Activated T-helper 2 cell treated with anti-CD3 and anti-CD28 coated beads, Interferon-gamma antibody, Interleukin-2, Interleukin-4, amounts not matched to agents 10 μg/mL and 5 μg/mL and 100 μg/mL, durations not matched to agents 14 hours and 24 hours and 36 hours (primary cell): ENCODE measurements around the gene RFX2. TPM values are rescaled to one million over a fixed set of nuclear protein-coding genes. Genes with fewer than 3 reads are reported as not detected.
"Not testable (repeated sequence)": the region's sequence is repeated elsewhere in the genome, so short reads cannot be mapped to it uniquely, and the experiment has no call there.

Experiments used
- DNase-seq: peaks from one replicate; pipeline ENCODE4 v3.0.0; 2021; ENCODE audit warnings: low spot score
- H3K27ac Mint-ChIP-seq: one replicate; pipeline ENCODE4 v1.8.0; 2021; ENCODE audit warnings: mixed read lengths
- H3K27me3 Mint-ChIP-seq: one replicate; pipeline ENCODE4 v1.8.0; 2021; ENCODE audit warnings: low read depth, mixed read lengths
- H3K36me3 Mint-ChIP-seq: one replicate; pipeline ENCODE4 v1.8.0; 2021; ENCODE audit warnings: low read depth, mixed read lengths
- H3K4me1 Mint-ChIP-seq: one replicate; pipeline ENCODE4 v1.8.0; 2021; ENCODE audit warnings: low read depth, mixed read lengths
- H3K4me3 Mint-ChIP-seq: one replicate; pipeline ENCODE4 v1.8.0; 2021; ENCODE audit warnings: low read depth, mild to moderate bottlenecking, moderate library complexity, mixed read lengths
- H3K9me3 Mint-ChIP-seq: one replicate; pipeline ENCODE4 v1.8.0; 2021; ENCODE audit warnings: mixed read lengths
- intact Hi-C: fragments of 100-400 bp; cut with micrococcal nuclease; formaldehyde crosslinking; loops from one replicate; pipeline ENCODE4 v1.15.1; 2023
- total RNA-seq: library from RNA; stranded (reverse); gene quantifications from 2 replicates; pipeline ENCODE4 v1.2.3, GENCODE V29; 2022

Gene RFX2
- total RNA-seq, 1 donor from 2014 or later = 8.7 TPM

- Mint-ChIP-seq H3K27me3 (no peaks in the 10 kb centered on the region), H3K4me3 (no peak overlapping the region), H3K4me1 (peaks cover 7% of the 10 kb centered on the region), H3K27ac (peak overlapping the region; percentile 51), H3K9me3 (no peaks in the 10 kb centered on the region), H3K36me3 (no peaks in the 10 kb centered on the region)
- DNase-seq = no peak
- intact Hi-C loops = loop anchor here (1.0 kb wide), 1 partner anchor 9 kb away; no protein-coding TSS in a partner anchor
Measured at GRCh38 chr19:6030214-6030507, 80.1 kb downstream of the RFX2 start.

DNA sequence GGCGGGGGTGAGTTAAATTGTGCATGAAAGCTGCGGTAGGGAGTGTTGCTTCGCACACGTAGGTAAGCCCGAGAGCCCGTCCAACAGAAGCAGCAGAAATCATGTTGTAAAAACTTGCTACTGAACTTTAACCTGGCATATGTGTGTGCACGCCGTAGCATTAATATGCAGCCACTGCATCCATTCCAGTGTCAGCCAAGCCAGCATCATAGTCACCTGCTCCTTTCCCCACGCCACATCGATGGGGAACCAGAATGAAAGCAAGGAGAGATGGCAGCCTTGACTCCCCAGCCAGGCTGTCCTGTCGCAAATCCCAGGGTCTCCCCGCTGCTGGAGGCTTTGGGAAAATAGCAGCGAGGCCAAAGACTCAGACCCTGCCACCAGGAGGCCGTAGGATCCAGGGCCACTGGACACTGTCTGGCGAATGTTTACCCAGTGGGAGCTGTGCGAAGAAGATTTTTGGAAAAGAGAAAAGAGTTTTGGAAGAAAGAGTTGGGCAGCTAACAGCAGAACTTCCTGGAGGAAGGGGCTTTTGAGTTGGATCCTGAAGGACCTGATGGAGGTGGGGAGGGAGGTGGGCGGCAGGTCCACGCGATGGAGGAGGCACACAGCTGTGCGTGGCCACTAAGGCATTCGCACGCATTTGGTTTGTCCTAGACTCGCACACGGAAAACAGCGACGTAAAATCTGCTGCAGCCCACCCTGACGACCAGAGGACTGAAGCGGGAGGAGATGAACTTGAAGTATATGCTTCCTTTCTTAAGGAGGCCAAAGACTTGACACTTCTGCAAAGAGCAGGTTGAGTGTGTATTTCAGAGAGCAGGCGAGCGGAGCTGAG is 83.7 kb downstream of the RFX2 start:
- peaks cover 11% of the 10 kb centered on the region for H3K4me1 Mint-ChIP-seq
- no peaks in the 10 kb centered on the region for H3K9me3 Mint-ChIP-seq
- no peaks in the 10 kb centered on the region for H3K27me3 Mint-ChIP-seq
- H3K36me3 Mint-ChIP-seq = no peaks in the 10 kb centered on the region
- H3K4me3 Mint-ChIP-seq = no peak overlapping the region
- intact Hi-C loops = no loop called here
- no peak overlapping the region for H3K27ac Mint-ChIP-seq
- no peak for DNase-seq

DNA sequence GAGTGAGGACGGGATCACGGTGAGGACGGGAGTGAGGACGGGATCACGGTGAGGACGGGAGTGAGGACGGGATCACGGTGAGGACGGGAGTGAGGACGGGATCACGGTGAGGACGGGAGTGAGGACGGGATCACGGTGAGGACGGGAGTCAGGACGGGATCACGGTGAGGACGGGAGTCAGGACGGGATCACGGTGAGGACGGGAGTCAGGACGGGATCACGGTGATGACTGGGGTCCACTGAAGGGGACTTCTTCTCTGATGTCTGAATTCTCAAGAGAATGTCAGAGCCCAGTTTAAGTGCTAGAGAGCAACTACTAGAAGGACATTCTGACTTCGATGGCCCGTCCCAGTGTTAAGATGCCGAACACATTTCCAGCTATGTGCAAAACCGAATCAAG is 85.5 kb downstream of the RFX2 start:
- H3K4me3 Mint-ChIP-seq, intact Hi-C loops, DNase-seq, H3K27me3 Mint-ChIP-seq, H3K9me3 Mint-ChIP-seq, H3K27ac Mint-ChIP-seq, H3K4me1 Mint-ChIP-seq, H3K36me3 Mint-ChIP-seq: not testable (repeated sequence)

DNA sequence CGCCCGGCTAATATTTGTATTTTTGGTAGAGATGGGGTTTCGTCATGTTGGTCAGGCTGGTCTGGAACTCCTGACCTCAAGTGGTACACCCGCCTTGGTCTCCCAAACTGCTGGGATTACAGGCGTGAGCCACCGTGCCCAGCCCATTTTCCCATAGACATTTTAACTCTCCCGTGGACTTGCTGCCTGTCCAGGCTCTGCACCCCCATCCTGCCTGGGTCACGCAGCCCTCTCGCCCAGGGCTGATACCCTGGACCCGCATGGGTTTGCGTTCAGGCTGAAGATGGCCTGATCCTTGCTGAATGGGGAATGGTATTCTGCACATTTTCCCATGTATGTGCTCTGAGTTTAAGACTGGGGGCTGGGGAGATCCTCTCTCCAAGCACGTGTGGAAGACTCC is 86.4 kb downstream of the RFX2 start:
- Mint-ChIP-seq H3K36me3 (no peaks in the 10 kb centered on the region), H3K4me3 (no peak overlapping the region), H3K27me3 (no peaks in the 10 kb centered on the region)

DNA sequence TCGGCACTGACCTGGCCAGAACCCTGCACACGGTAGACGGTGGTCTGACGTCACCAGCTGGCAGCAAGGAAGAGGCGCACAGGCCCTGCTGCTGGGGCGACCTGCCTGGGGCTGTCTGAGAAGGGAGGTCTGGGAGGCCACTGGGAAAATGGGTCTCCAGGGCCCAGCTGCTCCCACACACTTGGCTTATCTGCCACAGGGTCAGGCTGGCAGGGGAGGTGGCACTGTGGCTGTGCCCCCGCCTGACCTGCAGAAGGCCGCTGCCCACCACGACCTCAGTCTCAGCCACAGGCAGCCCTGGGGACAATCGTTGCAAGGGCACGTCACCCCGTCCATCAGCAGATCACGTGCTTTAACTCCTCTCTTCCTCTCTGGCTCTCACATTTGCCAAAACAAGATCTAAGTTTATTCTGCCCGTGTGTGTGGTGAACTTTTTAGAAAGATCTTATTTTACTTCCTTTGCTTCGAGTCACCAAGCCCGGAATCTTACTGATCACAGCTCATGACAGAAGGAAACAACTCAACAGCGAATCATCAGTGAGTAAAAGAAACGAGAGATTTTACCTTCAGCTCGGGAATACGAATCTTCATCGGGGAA is 87.1 kb downstream of the RFX2 start:
- no peaks in the 10 kb centered on the region for H3K27me3 Mint-ChIP-seq
- no peak for DNase-seq
- no peaks in the 10 kb centered on the region for H3K9me3 Mint-ChIP-seq
- intact Hi-C loops = loop anchor here (2.0 kb wide), 1 partner anchor 216 kb away; no protein-coding TSS in a partner anchor
- peak overlapping the region; percentile 12 for H3K27ac Mint-ChIP-seq
- no peaks in the 10 kb centered on the region for H3K36me3 Mint-ChIP-seq
- no peak overlapping the region for H3K4me3 Mint-ChIP-seq
- H3K4me1 Mint-ChIP-seq = peaks cover 3% of the 10 kb centered on the region

More for the DNA sequence above, 86.4 kb downstream of the RFX2 start:
- no peaks in the 10 kb centered on the region for H3K9me3 Mint-ChIP-seq
- intact Hi-C loops = loop anchor here (2.0 kb wide), 1 partner anchor 217 kb away; no protein-coding TSS in a partner anchor
- no peak for DNase-seq
- H3K27ac Mint-ChIP-seq = no peak overlapping the region
- peaks cover 3% of the 10 kb centered on the region for H3K4me1 Mint-ChIP-seq

GRCh38 chr19:6022570-6023064 is 87.7 kb downstream of the RFX2 start:
- no peaks in the 10 kb centered on the region for H3K36me3 Mint-ChIP-seq
- no peak overlapping the region for H3K27ac Mint-ChIP-seq
- DNase-seq = no peak
- peaks cover 3% of the 10 kb centered on the region for H3K4me1 Mint-ChIP-seq
- no peaks in the 10 kb centered on the region for H3K9me3 Mint-ChIP-seq
- intact Hi-C loops = loop anchor here (1.0 to 2.0 kb wide), 2 partner anchors 35 to 216 kb away; no protein-coding TSS in a partner anchor
- H3K27me3 Mint-ChIP-seq = no peaks in the 10 kb centered on the region
- H3K4me3 Mint-ChIP-seq = no peak overlapping the region

GRCh38 chr19:6021878-6022569 is 88.3 kb downstream of the RFX2 start:
- intact Hi-C loops = loop anchor here (1.0 to 2.0 kb wide), 2 partner anchors 35 to 215 kb away; no protein-coding TSS in a partner anchor
- H3K36me3 Mint-ChIP-seq = no peaks in the 10 kb centered on the region
- no peak overlapping the region for H3K27ac Mint-ChIP-seq

GRCh38 chr19:6020972-6021805 is 89.1 kb downstream of the RFX2 start:
- no peaks in the 10 kb centered on the region for H3K27me3 Mint-ChIP-seq
- no peaks in the 10 kb centered on the region for H3K9me3 Mint-ChIP-seq
- peaks cover 3% of the 10 kb centered on the region for H3K4me1 Mint-ChIP-seq
- no peaks in the 10 kb centered on the region for H3K36me3 Mint-ChIP-seq
- intact Hi-C loops = no loop called here
- no peak for DNase-seq
- no peak overlapping the region for H3K27ac Mint-ChIP-seq
- no peak overlapping the region for H3K4me3 Mint-ChIP-seq

More at GRCh38 chr19:6021878-6022569, 88.3 kb downstream of the RFX2 start:
- H3K9me3 Mint-ChIP-seq = no peaks in the 10 kb centered on the region
- DNase-seq = peak; percentile 62
- H3K4me3 Mint-ChIP-seq = no peak overlapping the region
- H3K27me3 Mint-ChIP-seq = no peaks in the 10 kb centered on the region
- peaks cover 3% of the 10 kb centered on the region for H3K4me1 Mint-ChIP-seq

GRCh38 chr19:6020166-6020882 is 90.0 kb downstream of the RFX2 start:
- peaks cover 3% of the 10 kb centered on the region for H3K4me1 Mint-ChIP-seq
- H3K4me3 Mint-ChIP-seq = no peak overlapping the region
- H3K27ac Mint-ChIP-seq = no peak overlapping the region
- no peaks in the 10 kb centered on the region for H3K27me3 Mint-ChIP-seq
- H3K9me3 Mint-ChIP-seq = no peaks in the 10 kb centered on the region
- DNase-seq = no peak
- intact Hi-C loops = no loop called here
- H3K36me3 Mint-ChIP-seq = no peaks in the 10 kb centered on the region

- H3K27me3 Mint-ChIP-seq = no peaks in the 10 kb centered on the region
- H3K4me1 Mint-ChIP-seq = peaks cover 3% of the 10 kb centered on the region
- DNase-seq = no peak
- H3K36me3 Mint-ChIP-seq = no peaks in the 10 kb centered on the region
- no peak overlapping the region for H3K27ac Mint-ChIP-seq
- intact Hi-C loops = no loop called here
- H3K4me3 Mint-ChIP-seq = no peak overlapping the region
- H3K9me3 Mint-ChIP-seq = no peaks in the 10 kb centered on the region
Measured at GRCh38 chr19:6018786-6019185, 91.5 kb downstream of the RFX2 start.

DNA sequence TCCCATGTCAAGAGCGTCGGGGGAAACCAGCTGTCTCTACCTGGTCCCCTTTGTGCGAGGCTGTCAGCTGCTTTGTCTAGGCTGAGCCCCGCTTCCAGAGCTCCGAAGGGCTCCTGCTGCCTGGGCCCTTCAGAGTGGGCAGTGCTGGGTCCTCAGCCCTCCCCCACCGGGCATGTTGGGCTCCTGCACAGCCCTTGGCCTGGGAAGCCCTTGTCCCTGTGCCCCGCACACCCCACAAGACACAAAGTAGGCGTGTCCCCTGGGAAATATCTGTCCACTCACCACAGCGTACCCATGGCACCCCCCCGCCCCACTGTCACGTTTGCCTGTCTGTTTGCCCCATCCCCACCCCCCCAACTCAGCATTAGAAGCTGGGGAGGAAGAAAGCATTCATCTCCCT is 92.7 kb downstream of the RFX2 start:
- Mint-ChIP-seq H3K9me3 (no peaks in the 10 kb centered on the region), H3K4me3 (no peak overlapping the region), H3K4me1 (no peaks in the 10 kb centered on the region), H3K27ac (no peak overlapping the region), H3K36me3 (no peaks in the 10 kb centered on the region), H3K27me3 (no peaks in the 10 kb centered on the region)
- intact Hi-C loops = no loop called here
- no peak for DNase-seq
